GM18519 (cell line): ENCODE data around the gene RBM38.

ENCODE experiments used
- ATAC-seq: cut with Tn5 transposase; IDR thresholded peaks from one replicate; pipeline ENCODE4 v1.9.1; 2021; ENCODE audit warnings: mild to moderate bottlenecking, moderate library complexity; ENCODE audit not compliant: unreplicated experiment, low FRiP score

The RBM38 gene

GRCh38 chr20:57433657-57434389 lies 42.6 kb downstream of the RBM38 start:
- ATAC-seq: no peak

- ATAC-seq: no peak
These were observed 43.1 kb downstream of the RBM38 start for GRCh38 chr20:57434390-57434700.

GRCh38 chr20:57435105-57435497 lies 43.9 kb downstream of the RBM38 start:
- no peak for ATAC-seq

GRCh38 chr20:57435498-57436222 lies 44.5 kb downstream of the RBM38 start:
- no peak for ATAC-seq

GRCh38 chr20:57436223-57436545 lies 45.0 kb downstream of the RBM38 start:
- ATAC-seq: no peak

- no peak for ATAC-seq
These were observed 46.1 kb downstream of the RBM38 start for GRCh38 chr20:57437267-57437666.

- no peak for ATAC-seq
These were observed 46.6 kb downstream of the RBM38 start for GRCh38 chr20:57437672-57438330.

- no peak for ATAC-seq
These were observed 47.4 kb downstream of the RBM38 start for GRCh38 chr20:57438552-57438951.

- no peak for ATAC-seq
These were observed 48.2 kb downstream of the RBM38 start for GRCh38 chr20:57439432-57439831.

- ATAC-seq: no peak
These were observed 48.8 kb downstream of the RBM38 start for GRCh38 chr20:57439993-57440392.

- no peak for ATAC-seq
These were observed 49.7 kb downstream of the RBM38 start for GRCh38 chr20:57440678-57441509.

GRCh38 chr20:57441510-57442154 lies 50.4 kb downstream of the RBM38 start:
- ATAC-seq: no peak

- no peak for ATAC-seq
These were observed 51.1 kb downstream of the RBM38 start for GRCh38 chr20:57442158-57442887.

GRCh38 chr20:57442888-57443239 lies 51.7 kb downstream of the RBM38 start:
- no peak for ATAC-seq

GRCh38 chr20:57443349-57444265 lies 52.4 kb downstream of the RBM38 start:
- no peak for ATAC-seq

- no peak for ATAC-seq
These were observed 53.3 kb downstream of the RBM38 start for GRCh38 chr20:57444394-57445048.

GRCh38 chr20:57445298-57445697 lies 54.1 kb downstream of the RBM38 start:
- ATAC-seq: no peak

GRCh38 chr20:57445774-57446173 lies 54.6 kb downstream of the RBM38 start:
- no peak for ATAC-seq
